HL-60/S4 treated with retinoic acid at 250 ng/mL for 4 days and 3 days (cell line): ENCODE measurements around the gene KLKB1.

Source experiments
- in situ Hi-C: fragments of 300-500 bp; cut with MboI; formaldehyde crosslinking; loops from 2 replicates; pipeline ENCODE4 v1.7.0; 2022; ENCODE audit warnings: low sequenced_read_pairs

KLKB1 gene

GRCh38 chr4:186227221-186227620, at the start of gene KLKB1:
TSS of gene KLKB1 (plus strand) at chr4:186227507. CDS start at chr4:186228196, 689 bp downstream.
- in situ Hi-C loops, result no loop called here

DNA sequence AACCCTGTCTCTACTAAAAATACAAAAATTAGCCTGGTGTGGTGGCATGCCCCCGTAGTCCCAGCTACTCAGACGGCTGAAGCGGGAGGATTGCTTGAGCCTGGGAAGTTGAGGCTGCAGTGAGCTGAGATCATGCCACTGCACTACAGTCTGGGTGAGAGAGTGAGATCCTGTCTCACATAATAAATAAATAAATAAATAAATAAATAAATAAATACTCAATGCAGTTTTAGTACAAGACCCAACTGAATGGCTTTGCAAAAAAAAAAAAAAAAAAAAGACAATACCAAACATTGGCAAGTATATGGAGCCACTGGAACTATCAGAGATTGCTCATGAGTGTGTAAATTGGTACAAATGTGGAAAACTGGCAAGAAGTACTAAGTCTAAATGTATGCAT, 39.2 kb upstream of the KLKB1 start:
- in situ Hi-C loops, result no loop called here

- in situ Hi-C loops, result no loop called here
These were observed 37.7 kb upstream of the KLKB1 start for GRCh38 chr4:186189656-186190055.

DNA sequence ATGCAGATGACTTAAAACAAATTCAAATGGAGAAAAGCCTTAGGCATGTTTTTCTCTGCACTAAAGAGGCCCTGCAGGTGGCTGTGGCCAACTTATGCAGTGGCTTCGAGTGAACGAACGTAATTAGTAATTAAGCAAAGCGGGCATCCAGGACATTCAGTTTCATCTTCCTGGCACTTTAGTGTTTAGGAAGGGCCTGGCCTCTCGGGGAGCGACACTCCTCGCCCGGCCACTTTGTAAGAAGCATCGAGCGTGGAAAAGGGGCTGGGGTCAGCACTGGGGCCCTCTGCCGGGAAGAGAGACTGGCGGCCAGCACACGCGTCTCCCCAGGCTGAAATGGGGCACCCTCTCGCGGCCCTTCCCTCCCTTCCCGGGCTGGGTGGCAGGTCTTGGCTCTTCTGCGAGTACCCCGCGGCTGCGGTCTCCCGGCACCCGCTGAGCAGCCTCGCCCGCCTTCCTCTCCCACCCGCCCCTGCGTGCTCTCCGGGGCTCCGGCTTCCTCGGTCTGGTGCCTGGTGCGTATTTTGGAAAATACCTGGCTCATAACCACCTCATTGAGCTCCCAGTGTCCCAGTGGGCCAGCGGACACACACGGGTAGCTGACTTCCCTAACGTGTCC, 36.6 kb upstream of the KLKB1 start:
- in situ Hi-C loops, result no loop called here

DNA sequence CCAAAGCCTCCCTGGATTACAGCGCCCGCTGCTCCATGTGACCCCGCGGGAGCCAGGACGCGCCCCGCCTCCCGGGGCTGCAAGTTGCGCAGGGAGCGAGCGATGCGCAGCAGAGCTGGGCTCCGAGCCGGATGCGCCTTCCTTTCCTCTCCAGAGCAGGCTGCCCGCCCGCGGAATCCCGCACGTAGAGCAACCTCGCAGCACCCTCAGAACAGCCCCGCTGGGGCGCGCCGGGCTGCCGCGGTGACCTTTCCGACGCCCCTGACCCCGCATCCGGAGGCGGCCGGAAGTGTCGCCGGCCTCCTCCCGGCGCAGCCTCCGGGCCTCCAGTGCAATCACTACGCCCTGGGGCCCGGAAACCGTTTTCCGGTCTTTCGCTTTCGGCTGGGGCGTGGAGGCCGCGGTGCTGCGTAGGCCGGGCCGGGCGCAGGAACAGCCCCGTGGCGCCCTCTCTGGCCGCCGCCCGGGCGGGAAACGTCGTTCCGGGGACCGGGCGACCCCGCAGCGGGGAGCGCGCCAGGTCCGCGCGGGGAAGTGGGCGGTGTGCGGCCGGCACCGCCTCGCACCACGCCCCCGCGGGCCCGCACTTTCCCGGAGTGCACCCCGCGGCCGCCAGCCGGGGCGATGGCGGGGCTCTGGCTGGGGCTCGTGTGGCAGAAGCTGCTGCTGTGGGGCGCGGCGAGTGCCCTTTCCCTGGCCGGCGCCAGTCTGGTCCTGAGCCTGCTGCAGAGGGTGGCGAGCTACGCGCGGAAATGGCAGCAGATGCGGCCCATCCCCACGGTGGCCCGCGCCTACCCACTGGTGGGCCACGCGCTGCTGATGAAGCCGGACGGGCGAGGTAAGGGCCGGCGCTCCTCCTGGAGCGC, 35.9 kb upstream of the KLKB1 start, which contains the start of gene CYP4V2:
CYP4V2 (plus strand) TSS at position 368 of the 866 bp plus-strand sequence; CDS start at position 625, 257 bp downstream.
- in situ Hi-C loops, result no loop called here

DNA sequence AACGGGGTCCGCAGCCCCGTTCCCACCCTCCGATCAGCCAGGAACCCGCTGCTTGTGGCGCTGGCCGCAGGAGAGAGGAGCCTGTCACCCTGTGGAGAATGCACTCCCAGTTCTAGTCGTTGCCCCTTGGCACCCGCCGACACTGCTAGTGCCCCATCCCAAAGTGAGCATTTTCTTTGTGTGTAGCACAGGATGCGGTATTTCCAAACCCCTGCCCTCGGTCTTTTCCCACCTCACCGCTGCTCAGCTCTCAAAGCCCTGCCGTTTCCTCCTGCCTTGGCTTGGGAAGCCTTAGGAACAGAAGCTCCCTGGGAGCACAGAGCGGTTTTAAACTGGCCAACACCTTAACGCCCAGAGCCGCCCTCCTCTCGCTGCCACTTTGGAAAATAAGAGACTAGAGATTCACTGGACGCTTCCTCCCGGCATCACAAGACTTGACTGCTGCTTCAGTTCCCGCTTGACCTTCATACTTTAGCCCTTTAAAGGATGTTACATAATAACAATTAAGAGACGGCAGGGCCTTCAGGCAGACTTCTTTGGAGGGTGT, 35.2 kb upstream of the KLKB1 start:
- in situ Hi-C loops, result no loop called here

DNA sequence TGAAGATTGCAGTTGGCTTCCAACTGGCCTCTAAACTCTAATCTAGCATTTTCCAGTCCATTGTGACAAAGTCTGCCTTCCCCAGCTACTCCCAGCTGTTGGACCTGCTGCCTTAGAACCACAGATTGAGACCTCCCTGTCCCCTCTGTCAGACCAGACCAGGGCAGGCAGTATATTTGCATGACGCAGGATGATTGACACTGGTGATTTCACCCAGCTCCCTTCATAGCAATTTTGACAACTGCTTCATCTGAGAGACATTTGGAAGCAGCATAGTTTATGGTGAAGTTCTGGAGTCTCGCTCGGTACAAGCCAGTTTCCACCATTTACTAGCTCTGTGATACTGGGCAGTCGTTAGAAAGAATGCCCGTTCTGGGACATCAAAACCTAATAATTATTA, 33.5 kb upstream of the KLKB1 start:
- in situ Hi-C loops, result no loop called here

DNA sequence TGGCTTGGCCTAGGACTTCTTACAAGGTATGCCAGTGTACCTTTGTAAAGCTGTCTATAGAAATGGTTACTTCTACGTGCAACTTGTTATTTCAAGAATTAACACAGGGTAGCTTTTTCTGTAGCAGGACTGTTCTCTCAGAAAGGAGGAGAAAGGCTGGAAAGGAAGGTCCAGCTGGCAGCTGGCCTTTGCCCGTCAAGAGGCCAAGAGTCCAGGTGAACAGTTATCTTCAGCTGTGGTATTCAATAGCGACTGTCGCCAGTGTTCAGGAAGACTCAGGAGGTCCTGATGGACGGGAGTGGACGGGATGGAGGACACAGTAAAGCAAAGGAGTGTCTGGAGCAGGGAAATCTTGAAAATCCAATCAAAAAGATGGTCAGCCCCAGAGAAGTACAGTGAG, 31.2 kb upstream of the KLKB1 start:
- in situ Hi-C loops, result no loop called here

DNA sequence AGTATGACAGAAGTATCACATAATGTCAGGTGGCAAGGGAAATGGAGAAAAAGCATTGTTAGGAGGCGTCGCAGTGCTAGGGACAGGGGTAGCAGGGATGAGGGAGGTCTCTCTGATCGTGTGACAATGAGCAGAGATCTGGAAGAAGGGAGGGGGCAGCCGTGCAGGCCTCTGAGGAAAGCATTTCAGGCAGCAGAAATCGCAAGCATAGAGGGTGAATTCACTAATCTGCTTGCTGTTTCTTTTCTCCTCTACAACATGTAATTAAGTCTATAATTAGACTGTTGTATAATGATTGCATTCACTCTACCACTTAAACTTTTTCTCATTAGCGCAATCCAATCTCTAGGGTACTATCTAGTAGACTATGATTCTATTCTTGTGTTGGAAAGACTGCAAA, 26.8 kb upstream of the KLKB1 start:
- in situ Hi-C loops, result no loop called here

DNA sequence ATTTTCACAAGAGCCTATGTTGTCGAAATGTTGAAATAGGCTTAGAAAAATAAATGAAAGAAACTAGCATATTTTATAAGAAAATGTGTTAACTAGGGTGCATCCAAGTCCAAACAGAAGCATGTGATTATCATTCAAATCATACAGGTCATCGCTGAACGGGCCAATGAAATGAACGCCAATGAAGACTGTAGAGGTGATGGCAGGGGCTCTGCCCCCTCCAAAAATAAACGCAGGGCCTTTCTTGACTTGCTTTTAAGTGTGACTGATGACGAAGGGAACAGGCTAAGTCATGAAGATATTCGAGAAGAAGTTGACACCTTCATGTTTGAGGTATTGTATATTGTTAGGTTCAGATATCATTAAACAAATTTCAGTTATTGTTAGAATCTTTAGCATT, 26.3 kb upstream of the KLKB1 start:
- in situ Hi-C loops, result no loop called here

GRCh38 chr4:186201535-186202230, 25.6 kb upstream of the KLKB1 start:
- in situ Hi-C loops, result no loop called here

DNA sequence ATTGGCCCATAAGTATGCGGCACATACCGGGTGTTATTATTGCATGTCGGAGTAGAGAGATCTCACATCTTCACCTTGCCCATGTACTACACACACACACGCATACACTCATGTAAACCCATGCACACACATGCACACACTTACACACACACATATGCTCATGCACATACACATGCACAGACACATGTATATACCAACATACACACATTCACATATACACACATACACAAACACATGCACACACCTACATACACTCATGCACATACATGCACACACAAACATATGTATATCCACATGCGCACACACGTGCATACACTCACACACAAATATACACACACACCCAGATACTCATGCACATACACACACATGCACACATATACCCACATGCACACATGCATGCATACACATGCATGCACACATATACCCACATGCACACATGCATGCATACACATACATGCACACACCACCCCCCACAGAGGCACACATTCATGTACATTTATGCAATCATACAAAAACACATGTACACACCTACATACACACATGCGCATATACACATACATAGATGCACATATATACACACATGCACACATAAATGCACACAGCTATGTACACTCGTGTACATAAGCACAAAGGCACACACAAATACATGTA, 24.7 kb upstream of the KLKB1 start:
- in situ Hi-C loops, result no loop called here

DNA sequence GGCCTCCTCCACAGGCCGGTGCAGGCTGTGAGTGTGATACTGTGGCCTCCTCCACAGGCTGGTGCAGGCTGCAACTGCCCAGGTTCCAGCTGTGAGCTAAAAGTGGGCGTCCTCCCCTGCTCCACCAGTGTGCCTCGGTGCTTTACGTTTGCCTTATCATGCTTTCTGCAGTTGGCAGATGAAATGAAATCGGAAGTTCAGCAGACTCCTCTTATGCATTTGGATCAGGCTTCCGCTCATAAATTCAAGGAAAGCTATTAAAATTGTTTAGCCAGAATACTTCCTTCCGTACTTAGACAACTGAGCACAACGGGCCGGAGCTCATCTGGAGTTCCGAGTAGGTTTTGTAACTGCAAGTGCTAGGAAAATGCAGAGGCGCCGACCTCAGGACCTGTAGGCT, 23.9 kb upstream of the KLKB1 start:
- in situ Hi-C loops, result no loop called here

DNA sequence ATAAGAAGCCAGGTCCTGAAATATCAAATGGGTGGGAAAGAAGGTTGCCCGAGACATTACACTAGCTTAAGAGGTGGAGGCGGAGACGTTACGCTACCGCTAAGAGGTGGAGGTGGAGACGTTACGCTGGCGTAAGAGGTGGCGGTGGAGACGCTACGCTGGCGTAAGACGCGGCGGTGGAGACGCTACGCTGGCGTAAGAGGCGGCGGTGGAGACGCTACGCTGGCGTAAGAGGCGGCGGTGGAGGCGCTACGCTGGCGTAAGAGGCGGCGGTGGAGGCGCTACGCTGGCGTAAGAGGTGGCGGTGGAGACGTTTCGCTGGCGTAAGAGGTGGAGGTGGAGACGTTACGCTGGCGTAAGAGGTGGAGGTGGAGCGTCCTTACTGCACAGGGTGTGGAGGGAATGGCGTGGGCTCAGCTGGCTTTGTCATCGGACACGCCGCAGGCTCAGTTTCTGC, 23.2 kb upstream of the KLKB1 start:
- in situ Hi-C loops, result no loop called here

- in situ Hi-C loops, result no loop called here
These were observed 22.6 kb upstream of the KLKB1 start for GRCh38 chr4:186204686-186205085.

GRCh38 chr4:186205156-186205555, 22.2 kb upstream of the KLKB1 start:
- in situ Hi-C loops, result no loop called here

- in situ Hi-C loops, result no loop called here
These were observed 10.8 kb upstream of the KLKB1 start for GRCh38 chr4:186216465-186217024.

DNA sequence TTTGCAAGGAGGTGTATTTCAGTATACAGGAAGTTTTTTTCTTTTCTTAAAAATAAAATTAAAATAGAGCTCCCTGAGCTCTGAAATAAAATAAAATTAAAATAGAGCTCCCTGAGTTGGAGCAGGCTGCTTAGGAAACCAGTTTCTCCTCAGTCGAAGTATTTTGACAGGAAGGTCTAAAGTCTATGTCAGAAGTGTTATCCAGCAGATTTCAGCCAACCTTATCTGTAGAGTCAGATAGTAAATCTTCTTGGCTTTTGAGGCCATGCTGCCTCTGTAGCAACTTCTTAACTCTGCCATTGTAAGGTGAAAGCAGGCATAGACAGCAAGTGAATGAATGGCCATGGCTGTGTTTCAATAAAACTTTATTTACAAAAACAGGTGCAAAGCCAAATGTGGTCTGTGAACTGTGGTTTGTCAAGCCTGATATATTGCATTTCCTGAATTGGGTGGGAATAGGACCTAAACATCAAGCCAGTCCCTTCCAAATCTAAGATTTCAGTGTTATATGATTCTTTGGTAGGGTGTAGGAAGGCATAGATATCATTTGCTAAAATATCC, 9.5 kb upstream of the KLKB1 start:
- in situ Hi-C loops, result no loop called here

GRCh38 chr4:186221624-186222023, 5.7 kb upstream of the KLKB1 start:
- in situ Hi-C loops, result no loop called here

DNA sequence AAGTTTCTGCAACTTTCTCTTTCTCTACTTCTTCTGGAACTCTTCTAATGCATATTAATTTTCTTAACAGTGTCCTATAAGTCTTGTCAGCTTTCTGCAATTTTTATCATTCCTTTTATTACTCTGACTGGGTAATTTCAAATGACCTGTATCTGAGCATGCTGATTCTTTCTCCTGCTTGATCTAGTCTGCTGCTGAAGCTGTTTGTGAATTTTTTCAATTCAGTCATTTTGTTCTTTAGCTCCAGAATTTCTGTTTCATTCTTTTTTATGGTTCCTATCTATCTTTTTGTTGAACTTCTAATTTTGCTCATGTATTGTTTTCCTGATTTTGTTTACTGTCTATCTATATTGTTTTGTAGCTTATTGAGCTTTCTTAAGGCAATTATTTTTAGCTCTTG, 1.5 kb upstream of the KLKB1 start:
- in situ Hi-C loops, result no loop called here
